HG03439 (cell line): ENCODE measurements around the gene GPRC5C.

ENCODE experiments used
- ATAC-seq: cut with Tn5 transposase; IDR thresholded peaks from one replicate; pipeline ENCODE4 v1.9.1; 2021; ENCODE audit warnings: mild to moderate bottlenecking, moderate library complexity; ENCODE audit not compliant: unreplicated experiment

GPRC5C gene

GRCh38 chr17:74432766-74433391 lies 991 bp downstream of the GPRC5C start:
- ATAC-seq = no peak

DNA sequence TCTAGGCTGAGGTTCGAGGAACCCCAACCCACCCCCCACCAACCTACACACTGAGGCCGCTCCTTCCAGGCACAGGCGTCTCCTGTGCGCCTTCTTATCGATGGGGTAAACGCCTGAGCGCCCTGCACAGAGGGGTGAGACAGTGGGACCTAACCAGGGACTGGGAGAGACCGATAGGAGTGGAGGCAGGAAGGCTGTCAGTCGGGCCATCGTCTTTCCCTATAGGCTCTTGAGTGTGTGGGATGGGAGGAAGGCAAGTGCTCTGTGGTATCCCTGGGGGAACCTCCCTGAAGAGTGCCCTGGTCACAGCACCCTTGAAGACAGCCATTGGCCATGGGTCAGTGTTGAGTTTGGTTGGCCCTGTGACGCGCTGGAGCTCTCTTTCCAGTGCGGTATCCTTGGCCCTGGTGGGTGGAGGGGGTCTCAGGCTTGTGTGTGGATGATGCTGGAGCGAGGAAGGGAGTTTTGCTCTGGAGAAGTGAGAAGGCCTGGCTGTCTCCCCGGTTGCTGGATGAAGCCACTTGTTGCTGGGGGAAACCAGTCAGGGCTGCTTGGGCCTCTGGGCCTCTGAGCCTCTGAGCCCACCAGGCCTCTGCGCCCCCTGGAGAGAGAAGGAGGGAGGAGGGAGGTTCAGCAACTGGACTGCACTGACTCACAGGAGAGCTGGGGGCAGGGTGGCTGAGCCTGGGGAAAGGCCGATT lies 1.7 kb downstream of the GPRC5C start:
- no peak for ATAC-seq

DNA sequence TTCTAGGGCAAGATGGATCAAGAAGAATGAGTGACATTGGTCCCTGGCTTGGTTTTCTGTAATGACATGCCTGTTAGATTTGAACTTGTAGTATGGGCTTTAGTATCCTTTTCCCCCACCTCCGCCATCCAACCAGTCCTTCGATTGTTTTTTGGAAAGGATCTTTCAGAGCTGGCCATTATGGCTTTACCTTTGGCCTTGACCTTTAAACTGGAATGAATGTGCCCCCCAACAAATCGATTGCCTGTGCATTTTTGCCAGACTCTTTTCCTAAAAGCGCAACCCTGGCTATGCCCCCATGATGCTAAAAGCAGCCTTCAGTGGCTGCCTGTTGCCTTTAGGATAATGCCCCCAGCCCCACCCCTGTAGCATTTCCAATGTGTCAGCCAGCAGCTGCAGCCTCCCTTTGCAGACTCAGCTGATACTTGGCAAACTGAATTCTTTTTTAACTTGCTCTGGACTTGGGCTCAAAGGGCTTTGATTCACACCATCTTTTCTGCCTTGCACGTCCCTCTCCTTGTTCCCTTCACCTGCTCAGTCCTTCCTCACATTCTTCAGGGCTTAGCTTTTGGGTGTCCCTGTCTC lies 4.0 kb downstream of the GPRC5C start:
- no peak for ATAC-seq

- no peak for ATAC-seq
Observed at GRCh38 chr17:74437702-74438101, 5.8 kb downstream of the GPRC5C start.

DNA sequence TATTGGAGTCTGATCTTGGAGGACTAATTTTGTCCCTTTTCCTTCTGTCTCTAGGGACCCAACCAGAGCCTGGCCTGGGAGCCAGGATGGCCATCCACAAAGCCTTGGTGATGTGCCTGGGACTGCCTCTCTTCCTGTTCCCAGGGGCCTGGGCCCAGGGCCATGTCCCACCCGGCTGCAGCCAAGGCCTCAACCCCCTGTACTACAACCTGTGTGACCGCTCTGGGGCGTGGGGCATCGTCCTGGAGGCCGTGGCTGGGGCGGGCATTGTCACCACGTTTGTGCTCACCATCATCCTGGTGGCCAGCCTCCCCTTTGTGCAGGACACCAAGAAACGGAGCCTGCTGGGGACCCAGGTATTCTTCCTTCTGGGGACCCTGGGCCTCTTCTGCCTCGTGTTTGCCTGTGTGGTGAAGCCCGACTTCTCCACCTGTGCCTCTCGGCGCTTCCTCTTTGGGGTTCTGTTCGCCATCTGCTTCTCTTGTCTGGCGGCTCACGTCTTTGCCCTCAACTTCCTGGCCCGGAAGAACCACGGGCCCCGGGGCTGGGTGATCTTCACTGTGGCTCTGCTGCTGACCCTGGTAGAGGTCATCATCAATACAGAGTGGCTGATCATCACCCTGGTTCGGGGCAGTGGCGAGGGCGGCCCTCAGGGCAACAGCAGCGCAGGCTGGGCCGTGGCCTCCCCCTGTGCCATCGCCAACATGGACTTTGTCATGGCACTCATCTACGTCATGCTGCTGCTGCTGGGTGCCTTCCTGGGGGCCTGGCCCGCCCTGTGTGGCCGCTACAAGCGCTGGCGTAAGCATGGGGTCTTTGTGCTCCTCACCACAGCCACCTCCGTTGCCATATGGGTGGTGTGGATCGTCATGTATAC lies 8.0 kb downstream of the GPRC5C start:
- ATAC-seq = no peak

DNA sequence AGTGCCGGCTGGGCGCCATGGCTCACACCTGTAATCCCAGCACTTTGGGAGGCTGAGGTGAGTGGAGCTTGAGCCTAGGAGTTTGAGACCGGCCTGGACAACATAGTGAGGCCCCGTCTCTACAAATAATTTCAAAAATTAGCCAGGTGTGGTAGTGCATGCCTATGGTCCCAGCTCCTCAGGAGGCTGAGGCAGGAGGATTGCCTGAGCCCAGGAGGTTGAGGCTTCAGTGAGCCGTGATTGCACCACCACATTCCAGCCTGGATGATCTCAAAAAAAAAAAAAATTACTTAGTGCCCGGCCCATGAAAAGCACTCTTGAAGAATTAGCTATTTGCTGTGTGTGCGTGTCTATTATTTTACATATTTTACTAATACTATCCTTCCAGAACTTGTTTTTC lies 9.6 kb downstream of the GPRC5C start:
- no peak for ATAC-seq

- no peak for ATAC-seq
Observed at GRCh38 chr17:74442291-74442669, 10.4 kb downstream of the GPRC5C start.

GRCh38 chr17:74442670-74443515 lies 11.0 kb downstream of the GPRC5C start:
- ATAC-seq = no peak

DNA sequence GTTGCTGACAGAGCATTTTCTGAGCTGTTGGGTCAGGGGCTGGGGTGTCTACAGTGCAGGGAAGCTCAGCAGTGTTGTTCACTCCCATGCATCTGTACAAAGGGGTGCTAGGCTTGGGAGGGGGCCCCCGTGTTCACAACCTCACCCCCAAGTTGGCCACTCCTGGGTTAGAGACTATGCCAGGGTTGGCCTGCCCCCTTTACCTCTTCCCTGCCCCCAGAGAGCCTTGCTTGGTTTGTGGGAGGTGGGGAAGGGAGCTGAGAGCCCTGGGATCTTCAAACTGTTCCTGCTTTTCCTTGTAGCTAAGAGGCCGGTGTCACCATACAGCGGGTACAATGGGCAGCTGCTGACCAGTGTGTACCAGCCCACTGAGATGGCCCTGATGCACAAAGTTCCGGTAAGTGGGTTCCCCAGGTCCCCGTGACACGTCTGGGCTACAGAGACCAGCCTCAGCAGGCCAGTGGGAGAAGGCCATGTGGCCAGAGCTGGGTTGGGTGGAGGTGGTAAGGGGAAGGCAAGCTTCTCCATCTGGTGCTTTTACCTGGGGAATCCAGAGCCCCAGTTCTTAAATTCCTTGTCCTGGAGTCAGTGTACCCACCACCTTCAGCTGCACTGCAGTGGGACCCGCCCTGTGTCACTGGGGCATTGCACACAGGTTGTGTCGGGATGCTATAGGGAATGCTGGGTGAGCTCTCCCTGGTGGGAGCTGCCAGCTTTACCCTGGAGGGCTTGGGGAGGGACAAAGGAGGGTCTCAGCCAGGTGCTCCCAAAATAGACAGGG lies 11.8 kb downstream of the GPRC5C start:
- ATAC-seq = no peak

DNA sequence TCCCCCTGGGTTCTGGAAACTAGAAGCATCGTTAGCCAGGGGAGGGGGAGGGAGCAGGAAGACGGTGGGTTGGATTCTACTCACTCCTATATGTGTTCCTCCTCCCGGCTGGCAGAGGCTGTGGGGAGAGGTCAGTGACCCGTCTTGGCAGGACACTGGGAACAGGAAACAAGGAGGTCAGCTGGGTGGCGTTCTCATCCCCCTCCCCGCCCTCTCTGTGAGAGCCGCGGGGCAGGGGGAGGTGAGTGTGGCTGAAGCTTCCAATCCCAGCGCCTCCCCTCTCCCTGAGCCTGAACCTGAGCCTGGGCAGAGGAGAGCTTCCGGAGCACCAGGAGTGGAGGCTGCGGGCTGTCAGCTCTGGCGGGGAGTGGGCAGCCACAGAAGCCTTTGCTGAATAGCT lies 12.5 kb downstream of the GPRC5C start:
- ATAC-seq = no peak

DNA sequence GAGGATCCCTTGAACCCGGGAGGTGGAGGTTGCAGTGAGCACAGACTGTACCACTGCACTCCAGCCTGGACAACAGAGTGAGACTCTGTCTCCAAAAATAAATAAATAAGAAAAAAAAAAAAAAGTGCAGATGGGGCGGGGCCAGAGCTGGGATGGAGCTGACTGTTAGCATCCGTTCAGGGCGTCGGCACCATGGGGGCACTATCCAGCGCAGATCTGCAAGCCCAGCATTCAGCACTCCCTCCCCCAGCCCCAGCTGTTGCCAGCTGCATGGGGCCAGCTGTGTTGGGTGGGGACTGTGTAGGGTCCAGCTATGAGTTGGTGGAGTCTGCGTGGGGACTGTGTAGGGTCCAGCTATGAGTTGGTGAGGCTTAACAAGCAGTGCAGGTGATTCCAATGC lies 13.3 kb downstream of the GPRC5C start:
- no peak for ATAC-seq

- ATAC-seq = no peak
Observed at GRCh38 chr17:74446551-74447500, 14.9 kb downstream of the GPRC5C start.

- no peak for ATAC-seq
Observed at GRCh38 chr17:74447628-74448159, 15.8 kb downstream of the GPRC5C start.

DNA sequence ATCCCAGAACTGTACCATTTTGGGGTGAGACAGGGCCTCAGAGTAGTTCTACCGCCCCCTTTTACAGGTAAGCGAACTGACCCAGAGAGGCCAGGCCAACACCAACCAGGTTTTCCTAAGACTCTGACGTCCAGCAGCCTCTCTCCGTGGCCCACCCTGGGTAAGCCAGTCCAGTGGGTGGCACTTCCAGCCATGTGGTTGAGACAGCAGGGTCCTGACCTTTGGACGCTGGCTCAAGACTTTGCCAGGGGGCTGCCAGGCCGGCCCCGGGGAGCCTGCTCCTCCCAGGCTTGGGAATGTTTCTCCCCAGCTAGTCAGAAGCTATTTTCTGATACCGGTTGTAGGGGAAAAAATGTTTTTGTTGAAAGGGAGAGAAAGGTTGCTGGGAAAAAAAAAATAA lies 16.9 kb downstream of the GPRC5C start:
- no peak for ATAC-seq

GRCh38 chr17:74449306-74449705 lies 17.4 kb downstream of the GPRC5C start:
- no peak for ATAC-seq

GRCh38 chr17:74449773-74450172 lies 17.9 kb downstream of the GPRC5C start:
- no peak for ATAC-seq

DNA sequence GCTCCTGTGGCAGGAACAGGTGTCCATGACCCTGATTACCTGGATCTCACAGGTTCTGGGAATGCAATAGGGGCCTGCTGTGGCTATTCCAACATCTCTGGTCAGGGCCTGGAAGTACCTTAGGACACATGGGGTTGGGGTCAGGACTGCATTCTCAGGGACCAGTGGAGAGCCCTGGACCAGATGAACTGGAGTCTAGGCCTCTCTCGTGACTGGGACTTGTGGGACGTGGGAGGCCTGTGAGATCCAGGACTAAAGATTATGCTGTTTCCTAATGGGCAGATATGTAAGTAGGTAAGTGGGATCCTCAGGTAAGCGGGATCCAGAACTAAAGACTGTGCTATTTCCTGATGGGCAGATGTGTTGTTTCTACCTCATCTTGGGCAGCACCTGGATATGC lies 18.3 kb downstream of the GPRC5C start:
- ATAC-seq = no peak

GRCh38 chr17:74450925-74451403 lies 19.1 kb downstream of the GPRC5C start:
- no peak for ATAC-seq
